ENCODE data around the gene POPDC2.

DNA sequence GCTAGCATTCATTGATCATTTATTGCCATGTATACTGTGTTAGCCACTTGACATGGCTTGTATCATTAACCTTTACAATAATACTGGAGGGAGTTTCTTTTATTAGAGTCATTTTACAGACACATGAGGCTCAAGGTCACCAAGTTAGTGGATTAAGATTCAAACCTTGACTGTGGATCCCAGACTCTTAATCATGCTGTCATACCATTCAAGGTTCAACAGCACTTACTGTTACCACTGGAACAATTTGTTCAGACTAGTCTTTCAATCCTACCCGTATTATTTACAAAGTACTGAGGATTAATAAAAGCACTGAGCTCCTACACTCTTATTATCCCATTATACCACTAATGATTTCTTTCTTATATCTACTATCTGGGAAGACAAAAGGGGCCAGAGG lies 15.6 kb upstream of the POPDC2 start:
- TF ChIP-seq, protein P1, sequence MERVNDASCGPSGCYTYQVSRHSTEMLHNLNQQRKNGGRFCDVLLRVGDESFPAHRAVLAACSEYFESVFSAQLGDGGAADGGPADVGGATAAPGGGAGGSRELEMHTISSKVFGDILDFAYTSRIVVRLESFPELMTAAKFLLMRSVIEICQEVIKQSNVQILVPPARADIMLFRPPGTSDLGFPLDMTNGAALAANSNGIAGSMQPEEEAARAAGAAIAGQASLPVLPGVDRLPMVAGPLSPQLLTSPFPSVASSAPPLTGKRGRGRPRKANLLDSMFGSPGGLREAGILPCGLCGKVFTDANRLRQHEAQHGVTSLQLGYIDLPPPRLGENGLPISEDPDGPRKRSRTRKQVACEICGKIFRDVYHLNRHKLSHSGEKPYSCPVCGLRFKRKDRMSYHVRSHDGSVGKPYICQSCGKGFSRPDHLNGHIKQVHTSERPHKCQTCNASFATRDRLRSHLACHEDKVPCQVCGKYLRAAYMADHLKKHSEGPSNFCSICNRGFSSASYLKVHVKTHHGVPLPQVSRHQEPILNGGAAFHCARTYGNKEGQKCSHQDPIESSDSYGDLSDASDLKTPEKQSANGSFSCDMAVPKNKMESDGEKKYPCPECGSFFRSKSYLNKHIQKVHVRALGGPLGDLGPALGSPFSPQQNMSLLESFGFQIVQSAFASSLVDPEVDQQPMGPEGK (CRISPR knock-in tag; IDR thresholded peaks at IDR 0.05; ENCODE audit: borderline replicate concordance): no peak
- TF ChIP-seq ZNF565 (CRISPR knock-in tag; conservative IDR thresholded peaks at IDR 0.05; ENCODE audit: low read depth): no peak
- TF ChIP-seq, protein P2, sequence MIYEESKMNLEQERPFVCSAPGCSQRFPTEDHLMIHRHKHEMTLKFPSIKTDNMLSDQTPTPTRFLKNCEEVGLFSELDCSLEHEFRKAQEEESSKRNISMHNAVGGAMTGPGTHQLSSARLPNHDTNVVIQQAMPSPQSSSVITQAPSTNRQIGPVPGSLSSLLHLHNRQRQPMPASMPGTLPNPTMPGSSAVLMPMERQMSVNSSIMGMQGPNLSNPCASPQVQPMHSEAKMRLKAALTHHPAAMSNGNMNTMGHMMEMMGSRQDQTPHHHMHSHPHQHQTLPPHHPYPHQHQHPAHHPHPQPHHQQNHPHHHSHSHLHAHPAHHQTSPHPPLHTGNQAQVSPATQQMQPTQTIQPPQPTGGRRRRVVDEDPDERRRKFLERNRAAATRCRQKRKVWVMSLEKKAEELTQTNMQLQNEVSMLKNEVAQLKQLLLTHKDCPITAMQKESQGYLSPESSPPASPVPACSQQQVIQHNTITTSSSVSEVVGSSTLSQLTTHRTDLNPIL (CRISPR knock-in tag; IDR thresholded peaks at IDR 0.05; ENCODE audit: low read depth): no peak
- TF ChIP-seq, protein P3, sequence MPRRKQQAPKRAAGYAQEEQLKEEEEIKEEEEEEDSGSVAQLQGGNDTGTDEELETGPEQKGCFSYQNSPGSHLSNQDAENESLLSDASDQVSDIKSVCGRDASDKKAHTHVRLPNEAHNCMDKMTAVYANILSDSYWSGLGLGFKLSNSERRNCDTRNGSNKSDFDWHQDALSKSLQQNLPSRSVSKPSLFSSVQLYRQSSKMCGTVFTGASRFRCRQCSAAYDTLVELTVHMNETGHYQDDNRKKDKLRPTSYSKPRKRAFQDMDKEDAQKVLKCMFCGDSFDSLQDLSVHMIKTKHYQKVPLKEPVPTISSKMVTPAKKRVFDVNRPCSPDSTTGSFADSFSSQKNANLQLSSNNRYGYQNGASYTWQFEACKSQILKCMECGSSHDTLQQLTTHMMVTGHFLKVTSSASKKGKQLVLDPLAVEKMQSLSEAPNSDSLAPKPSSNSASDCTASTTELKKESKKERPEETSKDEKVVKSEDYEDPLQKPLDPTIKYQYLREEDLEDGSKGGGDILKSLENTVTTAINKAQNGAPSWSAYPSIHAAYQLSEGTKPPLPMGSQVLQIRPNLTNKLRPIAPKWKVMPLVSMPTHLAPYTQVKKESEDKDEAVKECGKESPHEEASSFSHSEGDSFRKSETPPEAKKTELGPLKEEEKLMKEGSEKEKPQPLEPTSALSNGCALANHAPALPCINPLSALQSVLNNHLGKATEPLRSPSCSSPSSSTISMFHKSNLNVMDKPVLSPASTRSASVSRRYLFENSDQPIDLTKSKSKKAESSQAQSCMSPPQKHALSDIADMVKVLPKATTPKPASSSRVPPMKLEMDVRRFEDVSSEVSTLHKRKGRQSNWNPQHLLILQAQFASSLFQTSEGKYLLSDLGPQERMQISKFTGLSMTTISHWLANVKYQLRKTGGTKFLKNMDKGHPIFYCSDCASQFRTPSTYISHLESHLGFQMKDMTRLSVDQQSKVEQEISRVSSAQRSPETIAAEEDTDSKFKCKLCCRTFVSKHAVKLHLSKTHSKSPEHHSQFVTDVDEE (CRISPR knock-in tag; IDR thresholded peaks at IDR 0.05): no peak
- TF ChIP-seq GLIS3 (CRISPR knock-in tag; IDR thresholded peaks at IDR 0.05): no peak
- no peak for TF ChIP-seq CSDC2 (CRISPR knock-in tag; IDR thresholded peaks at IDR 0.05)
- no peak for TF ChIP-seq TCF4 (CRISPR knock-in tag; IDR thresholded peaks at IDR 0.05; ENCODE audit: borderline replicate concordance)
- no peak for TF ChIP-seq ZFP3 (CRISPR knock-in tag; IDR thresholded peaks at IDR 0.05)
- TF ChIP-seq, protein P4, sequence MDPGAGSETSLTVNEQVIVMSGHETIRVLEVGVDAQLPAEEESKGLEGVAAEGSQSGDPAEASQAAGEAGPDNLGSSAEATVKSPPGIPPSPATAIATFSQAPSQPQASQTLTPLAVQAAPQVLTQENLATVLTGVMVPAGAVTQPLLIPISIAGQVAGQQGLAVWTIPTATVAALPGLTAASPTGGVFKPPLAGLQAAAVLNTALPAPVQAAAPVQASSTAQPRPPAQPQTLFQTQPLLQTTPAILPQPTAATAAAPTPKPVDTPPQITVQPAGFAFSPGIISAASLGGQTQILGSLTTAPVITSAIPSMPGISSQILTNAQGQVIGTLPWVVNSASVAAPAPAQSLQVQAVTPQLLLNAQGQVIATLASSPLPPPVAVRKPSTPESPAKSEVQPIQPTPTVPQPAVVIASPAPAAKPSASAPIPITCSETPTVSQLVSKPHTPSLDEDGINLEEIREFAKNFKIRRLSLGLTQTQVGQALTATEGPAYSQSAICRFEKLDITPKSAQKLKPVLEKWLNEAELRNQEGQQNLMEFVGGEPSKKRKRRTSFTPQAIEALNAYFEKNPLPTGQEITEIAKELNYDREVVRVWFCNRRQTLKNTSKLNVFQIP (CRISPR knock-in tag; IDR thresholded peaks at IDR 0.05; ENCODE audit: borderline replicate concordance, low read depth): no peak
